HG02885 (cell line): ENCODE measurements around the gene UFC1.
A peak's percentile ranks its signal among the peaks of the same experiment; 100 is the strongest.
"Not testable (repeated sequence)": the region's sequence is repeated elsewhere in the genome, so short reads cannot be mapped to it uniquely, and the experiment has no call there.

ENCODE experiments used
- ATAC-seq: cut with Tn5 transposase; IDR thresholded peaks from one replicate; pipeline ENCODE4 v1.9.1; 2021; ENCODE audit warnings: mild to moderate bottlenecking; ENCODE audit not compliant: unreplicated experiment, poor library complexity

UFC1 gene

DNA sequence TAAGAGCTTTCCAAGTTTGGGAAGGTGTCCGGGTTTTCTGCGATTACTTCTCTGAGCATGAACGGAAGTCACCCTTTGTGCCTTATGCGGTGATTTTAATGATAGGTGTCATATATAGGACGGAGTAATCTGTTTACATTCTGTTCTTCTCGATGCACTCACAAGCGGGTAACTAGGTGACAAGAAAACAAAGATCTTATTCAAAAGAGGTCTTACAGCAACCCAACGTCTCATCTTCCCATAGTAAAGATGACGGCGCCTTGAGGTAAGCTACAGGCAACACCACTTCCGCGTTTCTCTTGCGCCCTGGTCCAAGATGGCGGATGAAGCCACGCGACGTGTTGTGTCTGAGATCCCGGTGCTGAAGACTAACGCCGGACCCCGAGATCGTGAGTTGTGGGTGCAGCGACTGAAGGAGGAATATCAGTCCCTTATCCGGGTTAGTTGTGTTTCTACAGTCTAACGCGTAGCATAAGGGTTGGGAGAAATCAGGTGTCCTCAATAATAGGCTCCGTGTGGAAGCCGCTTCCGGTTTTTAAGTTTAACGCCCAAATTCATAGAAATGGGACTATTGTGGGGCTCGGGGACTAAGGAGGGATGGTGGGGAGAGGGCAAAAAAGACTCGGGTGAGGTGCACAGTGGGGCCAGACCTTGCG, at the start of gene UFC1:
Gene UFC1, plus strand, starts transcription at position 297 of the 656 bp plus-strand sequence. Its CDS starts 20 bp downstream, at position 317.
- ATAC-seq, result peak; percentile 94

DNA sequence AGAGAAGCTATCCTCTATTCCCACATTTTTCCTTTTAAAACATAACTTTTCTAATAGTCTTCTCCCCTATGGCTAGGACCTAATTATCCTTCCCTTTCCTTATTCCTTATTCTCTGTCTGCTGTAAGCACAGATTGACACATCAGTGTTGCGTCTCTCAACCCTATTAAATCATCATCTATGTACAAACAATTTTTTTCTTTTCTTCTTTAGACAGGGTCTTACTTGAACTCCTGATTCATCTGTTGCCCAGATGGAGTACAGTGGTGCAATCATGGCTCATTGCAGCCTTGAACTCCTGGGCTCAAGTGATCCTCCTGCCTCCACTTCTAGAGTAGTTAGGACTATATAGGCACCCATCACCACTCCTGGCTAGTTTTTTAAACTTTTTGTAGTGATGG, 47.3 kb upstream of the UFC1 start:
- no peak for ATAC-seq

DNA sequence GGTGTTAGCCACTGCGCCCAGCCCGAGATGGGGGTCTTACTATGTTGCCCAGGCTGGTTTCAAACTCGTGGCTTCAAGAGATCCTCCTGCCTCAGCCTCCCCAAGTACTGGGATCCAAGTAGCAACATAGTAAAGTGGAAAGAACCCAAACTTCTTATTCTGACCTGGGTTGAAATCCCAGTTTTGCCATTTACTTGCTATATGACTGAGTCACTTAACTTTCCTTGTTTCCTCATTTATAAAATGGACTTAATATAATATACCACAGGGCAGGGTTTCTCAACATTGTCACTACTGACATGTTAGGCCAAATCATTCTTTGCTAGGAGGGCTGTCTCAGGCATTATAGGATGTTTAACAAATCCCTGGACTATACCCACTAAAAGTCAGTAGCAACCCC, 42.7 kb upstream of the UFC1 start:
- no peak for ATAC-seq

DNA sequence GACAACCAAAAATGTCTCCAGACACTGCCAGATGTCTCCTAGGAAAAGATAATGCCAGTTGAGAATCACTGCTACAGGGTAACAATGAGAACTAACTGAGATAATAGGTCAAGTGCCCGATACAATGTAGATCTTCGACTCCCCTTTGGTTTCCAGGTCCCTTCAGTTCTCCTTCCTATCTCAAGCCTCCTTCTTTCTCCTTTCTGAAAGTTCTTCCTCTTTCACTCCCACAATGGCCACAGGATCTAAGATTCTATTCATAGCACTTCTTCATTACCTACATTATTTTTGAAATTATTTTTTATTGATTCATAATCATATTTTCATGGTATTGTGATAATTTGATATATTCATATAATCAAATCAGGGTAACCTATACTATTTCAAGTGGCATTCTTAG, 42.3 kb upstream of the UFC1 start:
- no peak for ATAC-seq

DNA sequence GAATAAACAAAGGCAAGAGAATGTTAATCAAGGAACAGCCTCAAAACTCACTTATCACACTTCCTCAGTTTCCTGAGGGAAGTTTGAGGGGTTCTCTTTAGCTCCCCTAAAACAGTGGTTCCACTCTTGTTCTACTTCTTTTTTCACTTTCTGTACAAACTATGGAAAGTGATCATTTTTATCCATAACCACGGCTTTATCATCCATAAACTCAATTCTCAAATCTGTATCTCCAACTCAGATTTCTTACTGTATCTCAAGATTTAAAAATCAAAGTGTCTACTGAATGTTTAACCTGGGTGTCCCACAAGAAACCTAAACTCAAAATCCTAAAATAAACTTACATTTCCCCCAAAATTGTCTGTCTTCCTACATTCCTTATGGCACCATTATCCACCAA, 39.9 kb upstream of the UFC1 start:
- ATAC-seq, result no peak

DNA sequence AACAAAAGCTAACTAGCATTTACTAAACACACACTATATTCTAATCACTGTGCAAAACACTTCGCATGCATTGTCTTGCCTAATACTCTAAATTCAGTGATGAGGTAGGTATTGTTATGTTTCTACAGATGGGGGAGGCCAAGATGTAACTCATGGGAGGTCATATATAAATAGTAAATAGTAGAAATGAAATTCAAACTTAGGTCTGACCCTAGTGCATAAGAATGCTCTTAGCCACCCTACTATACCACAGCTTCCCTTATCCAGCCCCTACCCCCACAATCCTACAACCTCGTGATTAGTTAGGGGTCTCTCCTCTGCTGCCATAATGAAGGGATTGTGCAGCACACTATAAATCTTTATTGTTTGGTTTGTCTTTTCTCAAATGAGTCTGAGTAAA, 39.2 kb upstream of the UFC1 start:
- ATAC-seq, result no peak

DNA sequence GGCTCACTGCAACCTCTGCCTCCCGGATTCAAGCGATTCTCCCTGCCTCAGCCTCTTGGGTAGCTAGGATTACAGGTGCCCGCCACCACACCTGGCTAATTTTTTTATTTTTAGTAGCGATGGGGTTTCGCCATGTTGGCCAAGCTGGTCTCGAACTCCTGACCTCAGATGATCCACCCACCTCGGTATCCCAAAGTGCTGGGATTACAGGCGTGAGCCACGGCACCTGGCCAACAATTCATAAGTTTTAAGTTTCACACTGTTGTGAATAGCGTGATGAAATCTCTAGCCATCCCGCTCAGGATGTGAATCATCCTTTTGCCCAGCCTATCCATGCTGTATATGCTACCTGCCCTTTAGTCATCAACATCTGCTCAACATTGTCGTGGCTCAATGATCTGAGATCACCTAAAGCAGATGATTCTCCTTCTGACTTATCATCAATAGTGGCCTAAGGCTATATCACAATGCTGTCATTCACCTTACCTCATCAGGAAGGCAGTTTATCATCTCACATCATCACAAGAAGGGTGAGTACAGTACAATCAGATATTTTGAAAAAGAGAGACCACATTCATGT, 38.6 kb upstream of the UFC1 start:
- ATAC-seq, result no peak

DNA sequence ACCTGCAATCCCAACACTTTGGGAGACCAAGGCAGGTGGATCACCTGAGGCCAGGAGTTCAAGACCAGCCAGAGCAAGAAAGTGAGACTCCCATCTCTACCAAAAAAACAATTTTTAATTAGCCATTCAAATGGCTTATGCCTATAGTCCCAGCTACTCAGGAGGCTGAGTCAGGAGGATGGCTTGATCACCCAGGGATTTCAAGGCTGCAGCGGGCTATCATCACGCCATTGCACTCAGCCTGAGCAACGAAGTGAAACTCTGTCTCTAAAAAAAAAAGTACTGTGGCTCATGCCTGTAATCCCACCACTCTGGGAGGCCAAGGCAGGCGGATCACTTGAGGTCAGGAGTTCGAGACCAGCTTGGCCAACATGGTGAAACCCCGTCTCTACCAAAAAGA, 37.8 kb upstream of the UFC1 start:
- not testable (repeated sequence) for ATAC-seq

DNA sequence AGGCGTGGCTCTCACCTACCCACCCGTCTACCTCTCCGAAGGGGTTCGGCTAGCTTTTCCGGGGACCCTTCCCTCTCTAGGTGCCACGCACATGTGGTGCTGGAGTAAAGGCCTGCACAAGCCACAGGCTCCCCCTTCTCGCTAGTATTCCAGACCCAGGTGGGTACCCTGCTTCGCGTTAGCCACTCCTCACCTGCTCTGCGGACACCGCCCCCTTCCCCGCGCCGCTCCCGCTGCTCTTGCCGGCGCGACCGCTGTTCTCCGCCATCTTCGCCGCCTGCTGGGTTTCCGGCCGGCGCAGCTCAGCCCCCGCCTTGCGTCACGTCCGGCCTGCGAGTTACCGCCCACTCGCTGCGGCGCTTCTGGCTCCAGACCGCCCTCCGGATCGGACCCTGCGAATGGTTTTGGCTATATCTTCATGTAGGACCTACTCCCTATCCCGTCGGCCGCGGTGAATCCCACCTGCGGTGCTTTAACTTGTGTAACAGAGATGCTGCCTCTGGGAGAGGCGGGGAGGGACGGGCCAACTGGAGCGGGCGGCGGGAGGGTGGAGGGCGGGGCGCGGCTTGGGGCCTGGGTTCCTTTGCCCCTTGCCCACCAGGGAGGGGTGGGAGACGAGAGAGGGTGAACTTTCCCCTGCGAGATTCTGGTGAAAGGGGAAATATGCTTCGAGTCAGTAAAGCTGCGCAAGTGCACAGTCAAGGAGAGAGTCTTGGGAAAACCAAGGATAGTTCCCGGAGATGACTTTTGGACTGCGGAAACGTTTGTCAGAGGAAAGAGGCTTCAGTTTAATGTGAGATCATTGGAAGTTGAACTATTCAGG, 35.8 kb upstream of the UFC1 start, which contains the start of the genes NIT1 and PFDN2:
Gene NIT1, plus strand, starts transcription at position 347 of the 823 bp plus-strand sequence. Its CDS starts 72 bp downstream, at position 419.
Gene PFDN2, minus strand, starts transcription at position 279 of the 823 bp plus-strand sequence. Its CDS starts 11 bp downstream, at position 268.
- ATAC-seq, result peak; percentile 85

DNA sequence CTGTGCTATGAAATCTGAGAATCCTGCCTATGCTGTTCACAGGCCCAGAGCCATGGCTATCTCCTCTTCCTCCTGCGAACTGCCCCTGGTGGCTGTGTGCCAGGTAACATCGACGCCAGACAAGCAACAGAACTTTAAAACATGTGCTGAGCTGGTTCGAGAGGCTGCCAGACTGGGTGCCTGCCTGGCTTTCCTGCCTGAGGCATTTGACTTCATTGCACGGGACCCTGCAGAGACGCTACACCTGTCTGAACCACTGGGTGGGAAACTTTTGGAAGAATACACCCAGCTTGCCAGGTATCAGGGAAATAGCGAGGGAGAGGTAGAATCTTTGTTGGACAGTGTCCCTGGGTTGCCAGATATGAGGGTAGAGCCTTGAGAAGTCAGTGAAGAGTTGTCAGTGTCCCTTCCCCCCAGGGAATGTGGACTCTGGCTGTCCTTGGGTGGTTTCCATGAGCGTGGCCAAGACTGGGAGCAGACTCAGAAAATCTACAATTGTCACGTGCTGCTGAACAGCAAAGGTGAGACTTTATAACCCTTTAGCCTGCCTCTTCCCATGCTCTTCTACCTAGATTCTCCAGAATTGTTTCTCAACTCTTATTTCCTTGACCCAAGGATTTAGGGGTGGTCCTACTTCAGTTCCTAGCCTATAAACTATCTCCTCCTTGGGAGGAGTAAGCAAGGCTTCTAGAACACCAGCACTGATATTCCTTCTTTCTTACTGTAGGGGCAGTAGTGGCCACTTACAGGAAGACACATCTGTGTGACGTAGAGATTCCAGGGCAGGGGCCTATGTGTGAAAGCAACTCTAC, 34.5 kb upstream of the UFC1 start:
- ATAC-seq, result peak; percentile 67

DNA sequence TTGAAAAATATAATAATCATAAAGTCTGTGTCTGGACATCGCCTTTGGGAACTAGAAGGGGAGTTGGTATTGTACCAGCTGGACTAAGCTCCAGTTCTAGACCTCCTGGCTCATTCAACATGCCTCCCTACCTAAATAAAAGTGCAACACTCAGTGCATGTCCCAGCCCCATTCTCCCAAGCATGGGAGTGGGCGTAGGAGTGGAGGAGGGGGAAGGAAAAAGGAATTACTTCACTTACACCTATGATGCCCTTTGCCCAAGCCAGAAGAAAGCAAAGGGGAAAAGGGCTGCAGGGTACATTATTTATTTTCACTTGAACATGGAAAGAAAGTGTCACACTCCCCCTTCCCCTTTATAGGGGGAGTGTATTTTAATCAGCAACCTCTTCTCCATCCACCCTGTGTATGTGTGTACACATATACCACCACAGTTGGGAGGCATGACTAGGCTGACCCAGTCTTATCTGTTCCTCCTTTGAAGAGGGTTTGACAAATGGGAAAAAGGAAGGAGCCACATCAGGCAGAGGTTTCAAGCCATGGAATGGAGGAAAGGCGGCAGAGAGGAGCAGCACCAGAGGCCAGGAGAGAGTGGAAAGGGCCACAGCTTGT, 32.6 kb upstream of the UFC1 start:
- no peak for ATAC-seq

DNA sequence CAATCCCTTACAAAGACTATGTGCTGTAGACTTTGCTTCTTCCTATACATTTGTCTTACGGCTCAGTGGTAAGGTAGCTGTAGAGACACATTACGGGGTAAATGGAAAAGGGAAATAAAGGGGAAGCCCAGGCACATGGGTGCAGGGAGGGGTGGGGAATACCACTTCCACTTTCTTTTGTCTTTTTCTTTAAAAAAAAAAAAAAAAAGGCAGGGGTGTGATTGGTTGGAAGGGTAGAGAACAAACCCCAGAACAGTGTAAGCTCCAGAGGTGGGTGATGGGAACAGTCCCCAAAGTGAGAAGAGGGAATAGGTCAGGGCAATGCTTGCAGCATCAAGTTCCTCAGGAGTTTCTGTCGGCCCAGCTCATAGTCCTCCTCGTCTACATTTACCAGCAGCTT, 31.9 kb upstream of the UFC1 start:
- no peak for ATAC-seq

DNA sequence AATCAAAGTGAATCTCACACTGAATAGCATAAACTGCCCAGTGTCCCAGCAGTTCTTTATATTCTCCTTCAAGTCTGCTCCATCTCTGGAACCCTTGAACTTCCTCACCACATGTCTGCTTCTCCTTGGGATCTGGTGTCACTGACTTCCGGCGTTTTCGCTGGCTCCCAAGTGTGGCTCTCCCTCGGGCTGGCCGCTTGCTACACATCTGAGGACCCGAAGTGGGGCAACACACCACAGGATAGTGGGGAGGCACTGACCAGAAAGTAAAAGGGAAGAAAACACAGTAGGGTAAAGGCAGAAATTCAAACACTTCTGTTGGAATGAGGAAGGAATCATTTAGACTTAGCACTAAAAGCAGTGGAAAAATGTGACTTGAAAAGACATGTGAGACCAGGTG, 30.8 kb upstream of the UFC1 start:
- ATAC-seq, result no peak

DNA sequence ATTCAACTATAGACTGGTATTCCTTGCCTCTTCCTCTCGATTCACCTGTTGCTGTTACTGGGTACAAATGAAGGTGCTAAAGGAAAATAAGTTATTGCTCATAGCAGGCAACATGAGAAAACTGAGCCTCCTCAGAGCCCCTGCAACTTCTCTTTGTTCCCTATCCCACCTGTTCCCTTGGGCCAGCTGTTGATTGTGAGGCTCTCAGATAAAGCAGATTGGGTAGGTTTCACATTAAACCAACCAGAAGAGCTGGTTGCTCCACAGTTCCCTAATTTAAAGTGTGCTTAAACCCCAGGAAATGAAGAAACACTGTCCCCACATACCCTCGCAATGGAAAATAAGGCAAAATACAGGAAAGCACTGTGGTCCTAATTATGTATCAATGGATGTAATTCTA, 26.1 kb upstream of the UFC1 start:
- no peak for ATAC-seq

DNA sequence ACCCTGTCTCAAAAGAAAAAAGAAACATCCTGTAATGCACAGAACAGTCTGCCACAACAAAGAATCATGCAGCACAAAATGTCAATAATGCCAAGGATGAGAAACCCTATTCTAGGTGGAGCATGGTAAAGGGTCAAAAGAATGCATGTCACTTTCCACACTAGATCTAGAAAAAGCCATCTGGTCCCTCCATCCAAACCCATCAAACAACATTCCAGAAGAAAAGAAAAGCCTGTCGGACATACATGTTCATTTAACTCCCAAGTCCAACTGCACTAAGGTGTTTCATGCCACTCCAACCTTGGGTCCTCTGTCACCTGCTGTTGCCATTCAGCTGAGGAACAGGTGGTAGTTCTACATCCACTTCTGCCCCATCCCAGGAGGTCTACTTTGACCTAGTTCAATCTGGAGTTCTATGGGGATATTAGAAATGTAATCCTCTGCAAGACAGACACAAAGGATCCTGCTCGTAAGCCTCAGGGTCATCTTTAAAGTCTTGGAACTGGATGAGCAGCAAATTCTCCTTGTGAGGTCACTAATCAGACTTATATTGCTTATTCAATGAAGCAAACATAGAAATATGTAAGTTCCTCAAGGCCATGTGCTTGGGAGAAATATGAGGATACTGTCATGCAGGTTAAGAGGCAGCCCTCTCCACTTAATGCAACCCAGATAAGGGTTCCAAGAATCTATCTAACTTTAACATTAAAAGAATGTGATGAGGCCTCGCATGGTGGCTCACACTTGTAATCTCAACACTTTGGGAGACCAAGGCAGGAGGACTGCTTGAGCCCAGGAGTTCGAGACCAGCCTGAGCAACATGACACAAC, 25.0 kb upstream of the UFC1 start:
- no peak for ATAC-seq

DNA sequence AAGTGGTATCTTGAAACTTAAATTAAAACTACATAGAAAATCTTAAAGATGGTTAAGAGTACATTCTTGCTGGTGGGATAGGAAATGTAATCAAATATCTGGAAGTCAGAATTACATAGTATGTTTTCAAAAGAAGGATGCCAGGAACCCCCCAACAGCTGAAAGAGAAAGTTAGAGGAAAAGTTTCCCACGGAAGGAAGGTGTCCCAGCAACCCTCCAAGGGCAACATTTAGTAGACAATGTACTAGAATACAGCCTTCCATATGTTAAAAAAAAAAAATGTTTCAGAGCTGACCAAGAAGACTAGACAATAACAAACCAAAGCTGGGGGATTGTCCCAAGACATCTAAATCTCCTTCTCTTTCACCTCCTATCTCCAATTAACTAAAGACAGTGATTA, 23.5 kb upstream of the UFC1 start:
- ATAC-seq, result no peak

DNA sequence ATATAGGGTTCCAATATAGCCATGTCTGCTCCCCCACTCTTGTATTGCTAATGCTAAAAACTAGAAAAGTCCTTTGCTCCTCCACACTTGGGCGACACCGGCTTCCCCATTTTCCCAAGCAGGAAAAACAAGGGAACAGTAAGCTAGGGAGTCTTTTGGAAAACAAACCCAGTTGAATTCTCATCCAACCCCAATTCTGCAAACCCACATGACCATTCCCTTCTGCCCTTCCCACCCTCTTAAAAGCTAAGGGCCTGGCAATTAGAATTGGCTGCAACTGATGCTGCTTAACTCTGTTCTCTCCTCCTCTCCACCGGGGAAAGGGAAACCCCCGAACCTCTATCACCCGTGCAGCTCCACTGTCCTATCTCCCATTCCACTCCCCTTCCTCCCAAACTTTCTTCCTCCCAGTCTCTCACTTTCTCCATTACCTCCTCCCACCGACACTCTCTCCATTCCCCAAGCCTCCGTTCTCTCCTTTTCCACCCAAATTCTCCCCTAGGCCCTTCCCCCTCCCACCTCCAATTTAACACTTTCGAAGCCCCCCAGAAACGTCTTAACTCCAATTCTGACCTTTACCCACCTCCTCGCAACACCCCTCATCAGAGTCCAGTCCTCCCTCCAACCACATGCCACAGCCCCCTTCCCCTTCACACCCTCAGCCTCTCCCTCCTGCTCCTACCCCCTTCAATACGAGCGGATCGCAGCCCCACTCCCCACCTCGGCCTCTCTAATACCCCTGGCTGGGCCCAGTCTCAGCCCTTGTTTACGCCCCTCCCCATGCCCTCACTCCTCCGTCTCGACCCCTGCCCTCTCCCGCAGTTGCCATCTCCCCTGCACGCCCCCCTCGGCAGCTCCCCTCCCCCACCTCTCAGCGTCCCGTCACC, 22.0 kb upstream of the UFC1 start:
- no peak for ATAC-seq
